Kasumi-1 (cell line): Measurements from ENCODE around the gene TET2.

Source experiments
- DNase-seq, 2 experiments: peaks; one replicate each; lab custom pipeline; 2025; lab: John Stamatoyannopoulos, UW

TET2 gene

DNA sequence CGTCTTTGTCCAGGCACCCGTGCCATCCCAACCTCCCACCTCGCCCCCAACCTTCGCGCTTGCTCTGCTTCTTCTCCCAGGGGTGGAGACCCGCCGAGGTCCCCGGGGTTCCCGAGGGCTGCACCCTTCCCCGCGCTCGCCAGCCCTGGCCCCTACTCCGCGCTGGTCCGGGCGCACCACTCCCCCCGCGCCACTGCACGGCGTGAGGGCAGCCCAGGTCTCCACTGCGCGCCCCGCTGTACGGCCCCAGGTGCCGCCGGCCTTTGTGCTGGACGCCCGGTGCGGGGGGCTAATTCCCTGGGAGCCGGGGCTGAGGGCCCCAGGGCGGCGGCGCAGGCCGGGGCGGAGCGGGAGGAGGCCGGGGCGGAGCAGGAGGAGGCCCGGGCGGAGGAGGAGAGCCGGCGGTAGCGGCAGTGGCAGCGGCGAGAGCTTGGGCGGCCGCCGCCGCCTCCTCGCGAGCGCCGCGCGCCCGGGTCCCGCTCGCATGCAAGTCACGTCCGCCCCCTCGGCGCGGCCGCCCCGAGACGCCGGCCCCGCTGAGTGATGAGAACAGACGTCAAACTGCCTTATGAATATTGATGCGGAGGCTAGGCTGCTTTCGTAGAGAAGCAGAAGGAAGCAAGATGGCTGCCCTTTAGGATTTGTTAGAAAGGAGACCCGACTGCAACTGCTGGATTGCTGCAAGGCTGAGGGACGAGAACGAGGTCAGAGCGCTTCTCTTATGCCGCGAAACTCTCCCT lies at the start of gene TET2:
TET2 (plus strand) TSS at position 601 of the 740 bp plus-strand sequence. CDS start 87,067 bp downstream, outside the sequence.
- peak; percentile 86 to 88 for DNase-seq

DNA sequence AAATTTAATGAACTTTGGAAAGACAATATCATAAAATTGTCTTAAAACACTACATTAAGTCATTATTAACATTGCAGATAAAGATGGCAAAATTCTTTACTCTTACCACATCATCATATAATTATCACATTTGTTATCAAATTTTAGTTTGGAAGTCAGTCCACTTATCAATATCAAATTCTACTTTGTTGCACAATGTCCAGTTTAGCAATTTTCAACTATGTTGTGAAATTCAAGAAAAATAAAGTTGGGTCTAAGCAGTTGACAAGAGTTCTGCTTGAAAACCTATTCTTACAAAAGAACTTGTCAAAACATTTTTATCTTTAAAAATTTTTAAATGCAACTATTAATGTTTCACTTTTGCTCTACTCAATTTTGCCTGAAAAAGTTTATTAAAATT lies 44.7 kb upstream of the TET2 start:
- DNase-seq, result no peak

DNA sequence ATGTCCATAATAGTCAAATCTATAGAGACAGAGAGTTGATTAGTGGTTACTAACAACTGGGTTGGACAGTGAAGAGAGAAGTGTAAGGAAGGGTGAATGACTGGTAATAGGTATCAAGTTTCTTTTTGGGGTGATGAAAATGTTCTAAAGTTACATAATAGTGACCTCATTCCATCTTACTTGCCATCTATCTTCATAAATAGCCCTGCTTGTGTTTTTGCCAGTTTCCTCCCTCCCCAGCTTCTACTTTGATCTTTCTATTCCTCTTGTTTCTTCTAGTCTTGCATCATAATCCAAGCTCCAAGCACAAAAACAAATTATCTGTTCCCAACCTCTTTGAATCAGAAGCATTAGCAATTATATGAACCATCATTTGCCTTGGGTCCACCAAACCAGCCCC lies 40.2 kb upstream of the TET2 start:
- no peak for DNase-seq

DNA sequence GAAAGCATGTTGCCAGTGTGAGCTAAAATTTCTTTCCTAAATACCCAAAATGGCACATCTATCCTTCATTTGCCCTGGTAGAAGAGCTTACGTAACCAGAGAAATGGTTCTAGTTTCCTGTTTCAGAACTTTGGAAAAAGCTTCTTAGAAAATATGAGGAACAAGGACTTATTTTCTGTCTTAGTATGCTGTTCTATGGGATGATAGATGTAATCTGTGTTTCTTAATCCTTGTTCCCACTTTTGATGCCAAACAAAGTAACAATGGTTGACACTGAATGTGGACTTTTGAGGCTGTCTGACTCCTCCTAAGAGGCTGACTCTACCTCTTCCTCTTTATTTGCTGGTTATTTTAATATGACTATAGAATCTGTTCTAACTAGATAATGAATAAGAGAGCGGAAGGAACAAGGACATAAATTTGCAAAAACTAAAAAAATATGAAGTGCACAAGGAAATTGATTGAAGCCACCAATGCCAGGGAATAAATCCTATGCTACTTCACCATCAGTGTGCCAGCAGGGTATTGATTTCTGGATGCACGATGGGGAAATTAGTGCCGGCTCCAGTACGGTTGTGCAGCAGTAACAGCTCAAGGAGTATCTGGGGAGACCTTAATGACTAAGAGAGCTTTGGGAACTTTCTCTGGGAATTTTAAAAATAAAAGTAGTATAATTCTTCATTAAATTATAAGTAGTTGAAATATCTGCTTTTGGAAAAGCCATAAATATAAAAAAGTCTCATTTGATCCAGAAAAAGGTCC lies 39.4 kb upstream of the TET2 start:
- DNase-seq, result peak; percentile 11 to 39

DNA sequence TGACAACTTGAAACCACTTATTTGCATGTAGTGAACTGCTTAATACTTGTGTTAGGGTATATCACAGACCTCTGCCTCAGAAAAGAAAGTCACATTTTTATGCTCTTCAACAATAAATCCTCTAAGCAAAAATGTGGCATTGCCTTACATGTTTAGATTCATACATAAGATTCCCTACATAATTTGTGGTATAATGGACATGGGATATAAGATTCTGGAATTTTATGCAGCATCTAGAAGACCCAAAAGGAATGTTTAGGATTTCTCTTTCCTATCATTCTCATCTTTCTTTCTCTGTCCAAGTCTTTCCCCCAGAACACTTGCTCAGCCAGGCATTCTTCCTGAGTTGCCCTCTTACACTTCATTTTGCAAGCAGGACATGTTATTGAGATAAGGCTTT lies 37.7 kb upstream of the TET2 start:
- DNase-seq, result no peak

DNA sequence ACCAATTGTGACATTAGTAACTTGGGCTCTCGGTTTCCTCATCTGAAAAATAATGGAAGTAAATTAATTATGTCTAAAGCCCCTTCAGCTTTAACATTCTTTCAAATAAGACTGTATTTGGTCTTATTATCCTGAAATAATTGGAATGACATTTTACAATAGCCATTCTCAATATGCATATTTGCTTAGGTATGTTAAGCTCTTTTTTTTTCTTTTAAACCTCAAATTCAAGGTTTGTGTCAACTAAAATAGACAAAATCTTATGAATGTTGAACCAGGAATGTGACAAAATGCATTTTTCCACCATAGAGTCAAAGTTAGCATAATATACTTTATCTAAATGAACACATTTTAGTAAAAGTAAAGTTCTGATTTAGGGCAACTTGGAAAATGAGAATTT lies 34.4 kb upstream of the TET2 start:
- DNase-seq, result no peak

DNA sequence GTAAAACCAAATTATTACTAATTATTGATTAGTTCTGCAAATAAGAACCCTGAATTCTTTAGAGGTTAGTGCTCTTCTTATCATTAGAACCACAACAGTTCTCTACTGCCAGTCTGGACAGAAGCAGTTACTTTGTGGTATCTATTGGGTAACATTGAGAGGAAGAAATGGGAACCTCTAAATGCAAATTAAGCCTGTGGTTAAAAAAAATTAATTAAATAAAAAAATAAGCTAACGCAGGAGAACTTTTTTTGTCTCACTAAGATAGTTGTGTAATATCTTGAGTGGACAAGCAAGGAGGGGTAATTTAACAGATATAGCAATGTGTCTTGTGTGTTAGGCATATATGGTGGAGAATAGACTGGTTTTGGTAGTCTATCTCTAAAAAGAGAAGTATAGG lies 32.9 kb upstream of the TET2 start:
- DNase-seq, result peak; percentile 83

DNA sequence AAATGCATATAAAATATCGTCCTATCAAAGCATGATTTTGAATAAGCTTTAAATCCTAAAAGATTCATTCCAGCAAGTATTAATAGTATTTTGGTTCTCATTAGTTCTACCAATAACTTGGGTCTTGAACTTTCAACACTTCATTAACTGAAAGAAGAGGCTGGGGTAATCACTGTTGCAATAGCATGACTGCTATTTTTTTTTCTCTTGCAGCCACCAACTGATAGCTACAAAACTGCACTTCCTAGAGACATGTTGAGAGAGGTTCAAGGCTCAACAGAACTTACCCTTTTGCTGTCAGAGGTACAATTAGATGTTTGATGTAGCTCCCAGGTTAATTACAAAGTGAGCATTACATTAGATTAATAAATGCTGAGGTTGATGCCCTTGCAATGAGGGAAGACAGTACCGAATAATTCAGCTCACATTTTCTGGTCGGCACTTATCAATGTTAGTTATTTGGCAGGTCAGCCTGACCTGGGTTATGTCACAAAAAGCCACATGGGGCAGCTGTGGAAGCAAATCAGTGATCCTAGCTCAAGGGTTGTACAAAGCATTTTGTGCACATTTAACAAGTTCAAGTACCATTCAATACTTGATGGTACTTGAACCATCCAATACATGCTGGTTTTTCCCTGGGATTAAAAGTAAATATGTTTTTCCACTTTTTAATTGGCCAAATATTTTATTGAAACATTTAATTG lies 29.9 kb upstream of the TET2 start:
- DNase-seq, result no peak

DNA sequence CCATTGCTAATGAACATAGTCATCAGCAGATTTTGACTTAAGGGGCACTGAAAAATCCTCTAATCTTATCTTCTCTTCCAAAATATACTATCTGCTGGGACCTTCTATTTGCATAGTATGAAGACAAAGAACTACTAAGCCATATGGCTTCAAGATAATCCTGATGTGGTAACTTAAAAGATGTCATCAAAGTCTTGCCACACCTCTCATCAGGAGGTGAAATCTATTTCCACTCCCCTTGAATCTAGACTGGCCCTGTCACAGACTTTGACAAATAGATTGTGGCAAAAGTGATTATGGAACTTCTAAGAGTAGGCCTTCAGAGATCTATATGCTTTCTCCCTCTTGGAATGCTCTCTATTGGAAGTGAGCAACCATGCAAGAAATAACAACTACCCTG lies 27.3 kb upstream of the TET2 start:
- DNase-seq, result no peak

DNA sequence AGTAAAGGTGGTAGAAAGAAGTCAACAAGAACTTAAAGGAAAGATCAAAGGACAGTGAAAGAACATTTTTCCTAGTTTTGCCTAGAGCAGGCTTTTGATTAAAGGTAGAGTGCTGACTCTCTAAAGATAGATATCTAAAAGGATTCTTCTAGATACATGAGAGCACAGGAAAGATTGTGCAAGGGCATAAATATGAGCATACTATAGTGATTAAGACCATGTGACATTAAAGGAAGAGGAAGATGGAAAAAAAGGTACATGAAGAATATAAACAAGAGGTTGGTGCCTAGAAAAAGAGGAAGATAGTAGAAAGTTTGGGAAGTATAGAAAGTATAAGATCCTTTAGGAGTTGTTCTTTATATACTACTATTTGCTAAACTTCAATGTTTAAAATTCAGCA lies 26.1 kb upstream of the TET2 start:
- peak in 1 of 2 experiments; percentile 30 for DNase-seq

DNA sequence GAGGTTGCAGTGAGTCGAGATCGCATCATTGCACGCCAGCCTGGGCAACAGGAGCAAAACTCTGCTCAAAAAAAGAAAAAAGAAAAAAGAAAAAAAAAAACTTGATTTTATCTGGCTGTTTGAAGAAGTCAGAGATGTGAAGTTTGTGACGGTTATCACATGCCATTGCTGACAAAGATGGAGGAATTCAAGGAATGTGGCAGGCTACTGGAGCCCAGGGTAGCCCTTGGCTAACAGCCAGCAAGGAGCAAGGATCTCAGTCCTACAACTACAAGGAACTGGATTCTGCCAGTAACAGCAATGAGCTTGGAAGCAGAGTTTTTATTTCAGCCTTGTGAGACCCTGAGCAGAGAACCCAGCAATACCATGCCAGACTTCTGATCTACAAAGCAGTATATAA lies 24.3 kb upstream of the TET2 start:
- DNase-seq, result no peak

DNA sequence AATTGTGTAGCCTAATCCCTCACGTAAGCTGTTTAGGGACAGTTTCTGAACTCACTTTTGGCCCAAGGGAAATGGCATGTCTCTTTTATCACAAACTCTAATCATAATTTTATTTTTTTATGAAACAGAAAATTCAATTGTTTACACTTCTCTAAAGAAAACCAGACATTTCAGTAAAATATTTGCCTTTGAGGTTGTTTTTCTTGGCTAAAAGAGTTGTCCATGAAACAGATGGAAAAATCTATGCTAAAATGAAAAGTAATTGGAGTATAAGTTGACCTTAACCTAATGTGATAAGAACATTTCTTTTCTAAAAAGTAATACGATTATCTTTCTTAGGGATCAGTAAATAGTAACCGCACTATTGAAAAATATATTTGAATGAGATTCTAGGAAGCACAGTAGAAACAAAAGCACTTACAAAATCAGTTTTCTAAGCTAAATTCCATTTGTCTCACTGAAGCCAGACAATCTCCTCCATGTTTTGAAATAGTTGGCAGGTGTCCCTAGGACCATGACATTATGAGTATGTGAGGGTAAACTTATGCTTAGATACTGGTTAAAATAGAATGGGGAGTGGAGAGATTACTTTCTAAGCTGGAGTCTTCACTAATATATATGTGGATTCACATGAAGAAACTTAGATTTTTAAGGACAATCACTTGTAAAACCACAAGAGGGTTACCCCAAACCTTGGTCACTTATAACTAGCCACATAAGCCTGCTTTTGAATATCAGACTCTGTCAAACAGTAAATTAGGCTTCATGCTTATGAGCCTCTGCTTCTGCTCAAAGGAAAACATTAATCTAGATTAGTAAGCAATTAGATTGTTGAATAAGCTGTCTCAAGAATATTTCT lies 20.1 kb upstream of the TET2 start:
- DNase-seq, result no peak

DNA sequence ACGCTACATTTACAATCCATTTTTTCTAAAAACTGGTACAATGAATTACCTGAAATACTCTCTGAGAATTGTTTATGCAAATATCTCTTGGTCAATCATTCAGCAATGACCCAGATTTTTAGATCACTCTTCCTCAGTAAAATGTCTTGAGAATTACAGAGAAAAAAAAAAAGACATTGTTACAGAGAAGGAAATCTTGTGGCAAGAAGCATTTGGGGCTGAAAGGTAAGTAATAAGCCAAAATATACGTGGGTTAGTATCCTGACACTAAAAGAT lies 19.6 kb upstream of the TET2 start:
- no peak for DNase-seq

DNA sequence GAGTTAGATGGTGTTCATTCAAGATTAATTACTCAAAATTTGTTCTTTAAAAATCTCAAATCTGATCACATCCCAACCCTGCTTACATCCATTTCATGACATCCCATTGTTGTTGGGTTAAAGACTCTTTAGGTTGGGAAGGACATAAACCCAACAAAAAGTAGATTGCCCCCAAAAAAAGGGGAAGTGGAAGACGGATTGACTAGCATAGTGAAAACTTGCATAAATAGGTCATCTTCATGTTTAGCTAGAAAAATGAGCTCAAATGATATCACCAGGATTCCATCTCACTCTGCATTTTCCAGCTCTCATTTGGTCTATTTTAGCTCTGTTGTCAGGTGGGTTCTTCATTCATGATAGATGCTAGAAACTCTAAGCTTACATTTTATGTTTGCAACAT lies 18.5 kb upstream of the TET2 start:
- DNase-seq, result peak; percentile 21 to 25

DNA sequence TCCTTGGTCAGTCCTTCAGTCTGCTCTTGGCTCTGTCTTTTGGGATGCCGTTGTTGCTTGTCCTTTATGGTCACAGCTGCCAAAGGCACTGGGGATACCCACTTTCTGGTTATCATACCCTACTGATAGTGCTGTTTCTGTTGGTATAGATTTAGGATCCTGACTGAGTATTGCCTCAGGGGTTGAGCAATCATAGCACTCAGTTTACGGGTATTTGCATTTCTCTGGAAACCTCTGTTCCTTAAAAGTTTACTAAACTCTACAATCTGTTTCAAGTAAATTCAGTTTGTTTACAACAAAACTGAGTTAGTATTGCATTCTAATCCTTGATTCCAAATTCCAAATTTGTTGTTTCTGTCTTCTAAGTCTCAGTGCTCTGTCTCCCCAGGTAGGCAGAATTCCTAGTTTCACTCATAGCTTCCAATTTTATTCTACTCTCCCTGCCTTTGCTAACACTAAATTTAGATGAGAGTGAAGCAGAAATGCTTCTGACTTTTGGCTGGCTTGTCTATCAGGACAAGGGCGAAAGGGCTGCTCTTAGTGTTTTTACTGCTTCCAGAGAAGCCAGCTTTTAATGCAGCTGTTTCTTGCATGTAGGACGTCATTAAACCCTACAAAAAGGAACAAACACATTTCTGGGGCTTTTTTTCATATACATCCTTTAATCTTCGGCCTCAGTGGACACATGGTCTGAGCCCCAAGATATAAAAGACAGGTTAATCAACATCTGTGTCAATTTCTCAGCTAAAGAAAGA lies 17.2 kb upstream of the TET2 start:
- no peak for DNase-seq

DNA sequence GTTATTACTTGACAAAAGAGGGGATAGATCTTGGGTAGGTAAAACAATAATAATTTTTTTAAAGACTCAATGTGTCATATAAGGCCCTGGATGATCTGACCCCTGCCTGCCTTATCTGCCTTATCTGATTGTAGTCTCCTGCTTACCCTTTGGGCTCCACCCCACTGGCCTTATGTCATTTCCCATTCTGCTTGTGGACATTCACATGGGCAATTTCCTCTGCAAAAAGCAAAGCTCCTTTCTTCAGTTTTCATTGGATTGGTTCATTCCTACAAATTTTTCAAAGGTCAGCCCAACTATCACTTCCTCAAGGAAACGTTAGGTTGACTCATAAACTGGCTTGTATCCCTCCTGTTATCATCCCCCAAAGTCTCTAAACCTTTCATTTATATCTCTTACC lies 15.7 kb upstream of the TET2 start:
- DNase-seq, result no peak

DNA sequence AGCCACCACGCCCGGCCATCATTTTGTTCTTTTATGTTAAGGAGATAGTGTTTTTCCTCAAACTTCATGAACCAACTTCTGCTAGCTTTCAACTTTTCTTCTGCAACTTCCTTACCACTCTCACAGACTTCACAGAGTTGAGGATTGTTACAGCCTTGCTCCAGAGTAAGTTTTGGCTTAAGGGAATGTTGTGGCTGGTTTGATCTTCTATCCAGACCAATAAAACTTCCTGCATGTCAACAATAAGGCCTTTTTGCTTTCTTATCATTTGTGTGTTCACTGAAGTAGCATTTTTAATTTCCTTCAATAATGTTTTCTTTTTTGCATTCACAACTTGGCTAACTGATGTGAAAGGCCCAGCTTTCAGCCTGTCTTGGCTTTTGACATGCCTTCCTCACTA lies 12.7 kb upstream of the TET2 start:
- DNase-seq, result no peak

DNA sequence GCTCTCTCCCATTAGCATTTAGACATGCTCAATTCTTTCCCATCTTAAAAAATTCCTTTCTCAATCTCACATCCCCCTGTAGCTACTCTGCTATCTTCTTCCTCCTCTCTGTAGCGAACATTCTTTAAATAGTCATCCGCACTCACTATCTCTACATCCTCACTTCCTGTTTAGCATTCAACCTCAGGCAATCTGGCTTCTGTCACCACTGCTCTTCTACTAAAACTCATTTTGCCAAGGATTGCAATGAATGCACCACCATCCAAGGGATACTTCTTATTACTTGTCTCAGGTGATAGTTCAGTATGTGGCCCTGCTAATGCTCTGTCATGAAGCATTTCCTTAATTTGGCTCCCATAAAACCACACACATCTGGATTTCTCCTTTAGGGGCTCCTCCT lies 10.9 kb upstream of the TET2 start:
- DNase-seq, result peak; percentile 55 to 66

DNA sequence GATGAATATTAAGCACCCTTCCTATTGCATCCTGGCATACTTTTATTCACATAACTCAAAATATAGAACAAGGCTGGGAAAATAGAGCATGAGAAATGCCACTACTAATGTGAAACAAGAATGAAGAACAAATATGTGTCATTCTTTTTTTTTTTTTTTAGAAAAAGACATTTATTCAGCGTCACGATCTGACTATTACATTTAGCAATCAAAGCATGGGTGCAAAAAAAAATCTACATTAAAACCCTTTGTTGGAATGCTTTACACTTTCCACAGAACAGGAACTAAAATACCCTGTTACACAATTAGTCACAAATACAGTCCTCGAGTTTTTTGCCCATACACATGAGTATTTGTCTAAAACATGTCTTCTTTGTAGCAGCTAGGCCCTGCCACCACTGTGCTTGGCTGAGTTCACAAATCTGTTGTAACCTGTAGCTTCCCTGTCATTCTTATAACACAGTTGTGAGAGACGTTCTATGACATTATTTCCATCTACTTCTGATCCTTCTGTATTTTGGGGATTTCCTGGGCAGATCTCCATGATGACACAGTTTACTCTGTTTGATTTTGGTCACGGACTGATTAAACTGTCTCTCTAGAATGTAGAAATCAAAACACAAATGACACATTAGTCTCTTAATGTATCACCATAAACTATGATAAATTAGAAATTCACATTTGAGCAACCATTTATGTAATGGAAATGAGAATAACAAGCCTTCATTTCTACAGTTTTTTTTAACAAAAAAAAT lies 9.4 kb upstream of the TET2 start:
- DNase-seq, result no peak

DNA sequence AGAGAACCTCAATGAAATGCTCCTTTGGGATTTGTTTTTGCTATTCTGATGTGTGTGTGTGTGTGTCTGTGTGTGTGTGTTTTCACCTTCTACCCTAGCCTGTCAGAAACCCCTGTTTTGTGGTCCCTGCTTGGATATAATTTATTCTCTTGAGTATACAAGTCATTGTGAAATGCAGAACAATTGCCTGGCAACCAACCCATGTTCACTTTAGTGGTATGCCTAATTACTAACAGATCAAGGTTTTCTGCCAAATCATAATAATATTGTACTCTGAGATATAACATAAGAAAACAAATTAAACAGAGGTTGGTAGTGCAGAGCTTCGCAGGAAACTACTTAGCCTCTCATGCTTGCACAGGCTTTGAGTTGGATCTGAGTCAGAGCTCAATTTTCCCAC lies 7.0 kb upstream of the TET2 start:
- no peak for DNase-seq
